PC-9 (cell line): ENCODE results near the gene DDX43. TPM values are rescaled to one million over a fixed set of nuclear protein-coding genes. Genes with fewer than 3 reads are reported as not detected.

Experiments used
- BruUV-seq: library from RNA; stranded (reverse); fragments of 400-500 nt; replicated peaks from 2 replicates; lab custom pipeline; 2021; lab: Mats Ljungman, UMichigan
- CTCF ChIA-PET: fragments of 300-600 bp; sonication (Branson Sonifier 250); formaldehyde crosslinking; loops from one replicate; lab custom pipeline; 2022; ENCODE audit warnings: antibody characterized with exemption; lab: Charles Lee
- POLR2A ChIA-PET: fragments of 300-600 bp; sonication (Branson Sonifier 250); formaldehyde crosslinking; loops from one replicate; lab custom pipeline; 2022; ENCODE audit warnings: antibody characterized with exemption; ENCODE audit not compliant: unreplicated experiment; lab: Charles Lee
- DNase-seq, 2 experiments: peaks; one replicate each; pipeline versions ENCODE4 v3.0.0 to v3.0.0-alpha.2; 2015 to 2022; ENCODE audit warnings: mixed read lengths in 1 of 2
- H2AFZ ChIP-seq: fragments of 200-600 bp; sonication (generic); 2 replicates; pipeline ENCODE4 v1.8.1; 2017; ENCODE audit warnings: antibody characterized with exemption
- H3F3A ChIP-seq: fragments of 200-600 bp; sonication (generic); 2 replicates; pipeline ENCODE4 v1.8.1; 2017; ENCODE audit warnings: antibody characterized with exemption, mild to moderate bottlenecking, low read depth; ENCODE audit not compliant: insufficient read depth
- H3K27ac ChIP-seq: fragments of 200-600 bp; sonication (generic); 2 replicates; pipeline ENCODE4 v1.6.1; 2016; ENCODE audit warnings: mixed run types
- H3K27me3 ChIP-seq: fragments of 200-600 bp; sonication (generic); 2 replicates; pipeline ENCODE4 v1.6.1; 2016; ENCODE audit warnings: low read depth, mixed run types; ENCODE audit not compliant: insufficient read depth
- H3K36me3 ChIP-seq: fragments of 200-600 bp; sonication (generic); 2 replicates; pipeline ENCODE4 v1.6.1; 2016; ENCODE audit warnings: low read depth, mixed run types
- H3K4me1 ChIP-seq: fragments of 200-600 bp; sonication (generic); replicated peaks from 2 replicates; pipeline ENCODE4 v1.6.1; 2016; ENCODE audit warnings: mixed run types; ENCODE audit not compliant: insufficient read depth
- H3K4me2 ChIP-seq: fragments of 200-600 bp; sonication (generic); 2 replicates; pipeline ENCODE4 v1.6.1; 2017; ENCODE audit warnings: mixed run types
- H3K4me3 ChIP-seq: fragments of 200-600 bp; sonication (generic); 2 replicates; pipeline ENCODE4 v1.6.1; 2016; ENCODE audit warnings: mixed run types
- H3K79me2 ChIP-seq: fragments of 200-600 bp; sonication (generic); 2 replicates; pipeline ENCODE4 v1.6.1; 2017; ENCODE audit warnings: low read depth, mixed run types
- H3K9me2 ChIP-seq: fragments of 200-600 bp; sonication (generic); 2 replicates; pipeline ENCODE4 v1.8.1; 2017; ENCODE audit warnings: mild to moderate bottlenecking; ENCODE audit not compliant: insufficient read depth
- H3K9me3 ChIP-seq: fragments of 200-600 bp; sonication (generic); 2 replicates; pipeline ENCODE4 v1.8.1; 2016; ENCODE audit warnings: low read depth; ENCODE audit not compliant: insufficient read depth
- H4K20me1 ChIP-seq: fragments of 200-600 bp; sonication (generic); 2 replicates; pipeline ENCODE4 v1.8.1; 2017; ENCODE audit not compliant: insufficient read depth
- EZH2 ChIP-seq: fragments of 200-600 bp; sonication (generic); IDR thresholded peaks from 2 replicates; pipeline ENCODE4 v1.8.0; 2017; ENCODE audit warnings: antibody characterized with exemption, low read depth
- intact Hi-C: fragments of 100-400 bp; cut with micrococcal nuclease; formaldehyde crosslinking; loops from one replicate; pipeline ENCODE4 v1.10.0; 2022; ENCODE audit not compliant: unreplicated experiment
- total RNA-seq: library from RNA; stranded (reverse); gene quantifications from 2 replicates; pipeline ENCODE4 v1.2.3, GENCODE V29; 2021
- TF ChIP-seq, protein P1 (sequence below): fragments of 200-600 bp; sonication (generic); conservative IDR thresholded peaks from 2 replicates; pipeline ENCODE4 v1.6.1; 2017; ENCODE audit warnings: mixed run types, antibody characterized with exemption, mild to moderate bottlenecking, moderate library complexity

The DDX43 gene
- total RNA-seq, 1 experiment from 2014 or later, result 5.0 TPM

DNA sequence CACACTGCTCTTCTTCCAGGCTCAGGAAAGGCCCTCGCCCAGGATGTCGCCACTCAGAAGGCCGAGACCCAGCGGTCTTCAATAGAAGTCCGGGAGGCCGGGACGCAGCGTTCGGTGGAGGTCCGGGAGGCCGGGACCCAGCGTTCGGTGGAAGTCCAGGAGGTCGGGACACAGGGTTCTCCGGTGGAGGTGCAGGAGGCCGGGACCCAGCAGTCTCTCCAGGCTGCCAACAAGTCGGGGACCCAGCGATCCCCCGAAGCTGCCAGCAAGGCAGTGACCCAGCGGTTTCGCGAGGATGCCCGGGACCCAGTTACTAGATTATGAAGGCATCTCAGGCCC, 31.1 kb upstream of the DDX43 start:
- no peaks in the 10 kb centered on the region for H3K4me1 ChIP-seq
- H3K79me2 ChIP-seq, result no peaks in the 10 kb centered on the region
- no peaks in the 10 kb centered on the region for H3K36me3 ChIP-seq
- no peak for TF ChIP-seq EZH2
- TF ChIP-seq, protein P1, sequence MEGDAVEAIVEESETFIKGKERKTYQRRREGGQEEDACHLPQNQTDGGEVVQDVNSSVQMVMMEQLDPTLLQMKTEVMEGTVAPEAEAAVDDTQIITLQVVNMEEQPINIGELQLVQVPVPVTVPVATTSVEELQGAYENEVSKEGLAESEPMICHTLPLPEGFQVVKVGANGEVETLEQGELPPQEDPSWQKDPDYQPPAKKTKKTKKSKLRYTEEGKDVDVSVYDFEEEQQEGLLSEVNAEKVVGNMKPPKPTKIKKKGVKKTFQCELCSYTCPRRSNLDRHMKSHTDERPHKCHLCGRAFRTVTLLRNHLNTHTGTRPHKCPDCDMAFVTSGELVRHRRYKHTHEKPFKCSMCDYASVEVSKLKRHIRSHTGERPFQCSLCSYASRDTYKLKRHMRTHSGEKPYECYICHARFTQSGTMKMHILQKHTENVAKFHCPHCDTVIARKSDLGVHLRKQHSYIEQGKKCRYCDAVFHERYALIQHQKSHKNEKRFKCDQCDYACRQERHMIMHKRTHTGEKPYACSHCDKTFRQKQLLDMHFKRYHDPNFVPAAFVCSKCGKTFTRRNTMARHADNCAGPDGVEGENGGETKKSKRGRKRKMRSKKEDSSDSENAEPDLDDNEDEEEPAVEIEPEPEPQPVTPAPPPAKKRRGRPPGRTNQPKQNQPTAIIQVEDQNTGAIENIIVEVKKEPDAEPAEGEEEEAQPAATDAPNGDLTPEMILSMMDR, result no peak
- H3K4me3 ChIP-seq, result no peak overlapping the region
- POLR2A ChIA-PET, result no interaction called here
- H2AFZ ChIP-seq, result no peak overlapping the region
- CTCF ChIA-PET, result no interaction called here
- intact Hi-C loops, result no loop called here
- H3F3A ChIP-seq, result no peaks in the 10 kb centered on the region
- no peaks in the 10 kb centered on the region for H4K20me1 ChIP-seq
- H3K9me2 ChIP-seq, result no peaks in the 10 kb centered on the region
- H3K4me2 ChIP-seq, result no peak overlapping the region
- H3K27me3 ChIP-seq, result no peaks in the 10 kb centered on the region
- BruUV-seq, result no TSS peak
- no peak overlapping the region for H3K27ac ChIP-seq
- H3K9me3 ChIP-seq, result no peaks in the 10 kb centered on the region
- no peak for DNase-seq

DNA sequence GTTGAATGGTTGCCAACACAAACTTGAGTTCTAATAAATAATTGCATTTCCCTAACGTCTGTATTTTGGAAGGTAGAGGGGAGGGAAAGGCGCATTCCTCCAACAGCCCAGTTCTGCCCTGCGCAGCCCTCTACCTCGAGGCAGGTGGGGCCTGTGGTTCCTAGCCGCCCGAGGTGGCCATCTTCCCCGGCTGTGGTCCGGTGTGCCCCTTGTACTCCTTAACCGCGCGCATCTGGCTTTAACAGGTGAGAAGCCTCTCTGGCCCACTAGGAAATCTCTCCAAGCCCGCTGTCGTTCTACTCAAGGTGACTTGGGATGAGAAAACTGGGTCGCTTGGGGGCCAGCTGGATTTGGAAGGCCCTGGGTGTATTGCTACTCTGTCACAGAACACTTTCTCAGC, 30.5 kb upstream of the DDX43 start:
- ChIA-PET POLR2A (no interaction called here), CTCF (no interaction called here)
- Histone ChIP-seq H3K4me2 (no peak overlapping the region), H3K9me2 (no peaks in the 10 kb centered on the region), H3F3A (no peaks in the 10 kb centered on the region), H3K4me3 (no peak overlapping the region), H4K20me1 (no peaks in the 10 kb centered on the region), H3K79me2 (no peaks in the 10 kb centered on the region), H3K27ac (no peak overlapping the region), H3K4me1 (no peaks in the 10 kb centered on the region), H2AFZ (no peak overlapping the region), H3K36me3 (no peaks in the 10 kb centered on the region), H3K27me3 (no peaks in the 10 kb centered on the region), H3K9me3 (no peaks in the 10 kb centered on the region)
- no TSS peak for BruUV-seq
- intact Hi-C loops, result no loop called here
- no peak for TF ChIP-seq EZH2
- DNase-seq, result no peak

GRCh38 chr6:73364549-73364948, 30.1 kb upstream of the DDX43 start:
- no peak overlapping the region for H3K27ac ChIP-seq
- H3K9me3 ChIP-seq, result no peaks in the 10 kb centered on the region
- intact Hi-C loops, result no loop called here
- no peak overlapping the region for H3K4me2 ChIP-seq
- no peaks in the 10 kb centered on the region for H3K36me3 ChIP-seq
- H3K27me3 ChIP-seq, result no peaks in the 10 kb centered on the region
- POLR2A ChIA-PET, result no interaction called here
- no peaks in the 10 kb centered on the region for H3K4me1 ChIP-seq
- H3K79me2 ChIP-seq, result no peaks in the 10 kb centered on the region
- H3K4me3 ChIP-seq, result no peak overlapping the region
- no peaks in the 10 kb centered on the region for H3F3A ChIP-seq
- H3K9me2 ChIP-seq, result no peaks in the 10 kb centered on the region
- no peak for DNase-seq
- no peaks in the 10 kb centered on the region for H4K20me1 ChIP-seq
- H2AFZ ChIP-seq, result no peak overlapping the region
- TF ChIP-seq, protein P1, result no peak
- TF ChIP-seq EZH2, result no peak
- CTCF ChIA-PET, result no interaction called here
- BruUV-seq, result no TSS peak

DNA sequence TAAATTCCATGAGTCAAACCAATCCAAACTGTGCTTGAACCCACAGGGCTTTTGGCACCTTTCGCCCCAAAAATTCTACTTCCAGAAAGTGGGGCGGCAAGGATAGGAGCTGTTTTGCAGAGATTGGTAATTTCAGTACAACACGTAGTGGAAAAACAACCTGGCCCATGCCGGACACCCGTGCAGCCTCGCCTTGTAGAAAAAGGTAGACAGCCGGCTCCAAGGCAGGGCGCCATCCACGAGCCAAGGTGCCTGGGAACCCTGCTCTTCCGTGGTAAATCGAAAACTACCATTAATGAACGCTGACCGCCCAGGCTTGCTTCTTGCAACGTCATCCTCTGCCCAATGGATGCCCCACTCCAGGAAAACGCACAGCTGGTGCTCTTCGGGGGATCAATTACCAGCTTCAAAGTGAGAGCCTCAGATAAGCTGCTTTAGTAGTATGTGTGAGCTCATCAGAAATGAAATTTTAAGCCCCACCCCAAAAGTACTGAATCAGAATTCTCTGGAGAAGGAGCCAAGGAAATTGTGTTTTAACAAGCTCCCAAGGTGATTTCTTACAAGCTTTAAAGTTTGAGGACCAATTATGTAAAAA, 26.8 kb upstream of the DDX43 start:
- DNase-seq, result no peak
- H2AFZ ChIP-seq, result no peak overlapping the region
- BruUV-seq, result no TSS peak
- H3K9me2 ChIP-seq, result no peaks in the 10 kb centered on the region
- H3F3A ChIP-seq, result no peaks in the 10 kb centered on the region
- no peaks in the 10 kb centered on the region for H4K20me1 ChIP-seq
- no peaks in the 10 kb centered on the region for H3K36me3 ChIP-seq
- POLR2A ChIA-PET, result no interaction called here
- H3K79me2 ChIP-seq, result no peaks in the 10 kb centered on the region
- no peaks in the 10 kb centered on the region for H3K27me3 ChIP-seq
- H3K27ac ChIP-seq, result no peak overlapping the region
- intact Hi-C loops, result no loop called here
- H3K4me1 ChIP-seq, result no peaks in the 10 kb centered on the region
- CTCF ChIA-PET, result no interaction called here
- no peak overlapping the region for H3K4me2 ChIP-seq
- H3K4me3 ChIP-seq, result no peak overlapping the region
- peaks cover 5% of the 10 kb centered on the region; the same call in 1 of the 2 replicates for H3K9me3 ChIP-seq
- TF ChIP-seq, protein P1, result no peak
- no peak for TF ChIP-seq EZH2
